WTC11 (cell line): ENCODE data around the gene ADCY5.

Experiments
- ETV6 ChIP-seq: sonication (generic); formaldehyde crosslinking; IDR thresholded peaks from 2 replicates; pipeline ENCODE4 v1.8.1; 2022; ENCODE audit warnings: mild to moderate bottlenecking, missing genetic modification reagents
- KAT7 ChIP-seq: sonication (generic); formaldehyde crosslinking; IDR thresholded peaks from 2 replicates; pipeline ENCODE4 v1.8.1; 2023; ENCODE audit warnings: missing genetic modification reagents, mild to moderate bottlenecking, borderline replicate concordance
- TEAD4 ChIP-seq: sonication (generic); formaldehyde crosslinking; IDR thresholded peaks from 2 replicates; pipeline ENCODE4 v1.8.0; 2022; ENCODE audit warnings: mild to moderate bottlenecking, missing genetic modification reagents
- TF ChIP-seq, protein P1 (sequence below): fragments of 200-600 bp; IDR thresholded peaks from 2 replicates; pipeline ENCODE4 v1.8.0; 2022; ENCODE audit warnings: antibody characterized with exemption
- TF ChIP-seq, protein P2 (sequence below): sonication (generic); formaldehyde crosslinking; IDR thresholded peaks from 2 replicates; pipeline ENCODE4 v1.8.1; 2023; ENCODE audit warnings: mild to moderate bottlenecking, missing genetic modification reagents, moderate library complexity

DNA sequence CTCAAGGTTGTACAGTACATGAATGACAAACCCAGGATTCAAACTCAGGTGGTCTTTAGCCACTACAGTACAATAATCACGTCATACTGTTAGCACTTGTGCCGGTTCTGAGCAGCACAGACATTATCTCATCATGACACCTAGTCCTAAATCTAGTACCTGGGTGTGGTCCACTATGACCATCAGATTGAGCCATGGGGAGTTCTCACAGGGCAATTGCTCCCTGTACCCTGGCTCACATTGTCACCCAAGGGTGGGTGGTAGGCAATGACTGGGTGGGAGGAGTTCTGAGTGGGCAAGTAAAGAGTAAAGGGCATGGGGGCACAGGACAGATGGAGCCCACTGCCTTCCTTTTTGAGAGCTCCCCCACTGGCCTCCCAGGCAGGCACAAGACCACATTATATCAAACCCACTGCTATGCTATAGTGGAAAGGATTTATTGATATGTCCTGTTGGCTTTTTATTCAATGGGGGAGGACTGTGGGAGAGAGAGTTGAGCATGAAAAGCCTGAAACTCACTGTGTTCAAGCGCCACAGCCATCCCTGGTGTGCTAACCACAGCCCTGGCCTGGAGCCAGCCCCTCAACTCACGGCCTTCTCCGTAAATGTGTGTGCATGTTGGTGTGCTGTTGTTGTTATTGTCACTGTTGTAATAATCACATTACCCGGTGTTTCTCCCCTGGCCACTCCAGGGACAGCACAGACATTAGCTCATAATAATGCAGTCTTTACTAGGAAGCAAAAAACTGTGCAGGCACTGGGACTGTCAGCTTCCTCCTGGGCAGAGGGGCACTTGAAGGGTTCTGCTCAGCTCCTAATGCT, 27.3 kb downstream of the ADCY5 start:
- TF ChIP-seq, protein P1, sequence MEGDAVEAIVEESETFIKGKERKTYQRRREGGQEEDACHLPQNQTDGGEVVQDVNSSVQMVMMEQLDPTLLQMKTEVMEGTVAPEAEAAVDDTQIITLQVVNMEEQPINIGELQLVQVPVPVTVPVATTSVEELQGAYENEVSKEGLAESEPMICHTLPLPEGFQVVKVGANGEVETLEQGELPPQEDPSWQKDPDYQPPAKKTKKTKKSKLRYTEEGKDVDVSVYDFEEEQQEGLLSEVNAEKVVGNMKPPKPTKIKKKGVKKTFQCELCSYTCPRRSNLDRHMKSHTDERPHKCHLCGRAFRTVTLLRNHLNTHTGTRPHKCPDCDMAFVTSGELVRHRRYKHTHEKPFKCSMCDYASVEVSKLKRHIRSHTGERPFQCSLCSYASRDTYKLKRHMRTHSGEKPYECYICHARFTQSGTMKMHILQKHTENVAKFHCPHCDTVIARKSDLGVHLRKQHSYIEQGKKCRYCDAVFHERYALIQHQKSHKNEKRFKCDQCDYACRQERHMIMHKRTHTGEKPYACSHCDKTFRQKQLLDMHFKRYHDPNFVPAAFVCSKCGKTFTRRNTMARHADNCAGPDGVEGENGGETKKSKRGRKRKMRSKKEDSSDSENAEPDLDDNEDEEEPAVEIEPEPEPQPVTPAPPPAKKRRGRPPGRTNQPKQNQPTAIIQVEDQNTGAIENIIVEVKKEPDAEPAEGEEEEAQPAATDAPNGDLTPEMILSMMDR: no peak
- TF ChIP-seq KAT7 (CRISPR knock-in tag): no peak
- no peak for TF ChIP-seq TEAD4
- TF ChIP-seq ETV6: no peak
- TF ChIP-seq, protein P2, sequence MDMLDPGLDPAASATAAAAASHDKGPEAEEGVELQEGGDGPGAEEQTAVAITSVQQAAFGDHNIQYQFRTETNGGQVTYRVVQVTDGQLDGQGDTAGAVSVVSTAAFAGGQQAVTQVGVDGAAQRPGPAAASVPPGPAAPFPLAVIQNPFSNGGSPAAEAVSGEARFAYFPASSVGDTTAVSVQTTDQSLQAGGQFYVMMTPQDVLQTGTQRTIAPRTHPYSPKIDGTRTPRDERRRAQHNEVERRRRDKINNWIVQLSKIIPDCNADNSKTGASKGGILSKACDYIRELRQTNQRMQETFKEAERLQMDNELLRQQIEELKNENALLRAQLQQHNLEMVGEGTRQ (CRISPR knock-in tag): no peak
